HG02642 (cell line): Measurements from ENCODE around the gene IGSF11.
"Not testable (repeated sequence)": the region's sequence is repeated elsewhere in the genome, so short reads cannot be mapped to it uniquely, and the experiment has no call there.

Experiments used
- ATAC-seq: cut with Tn5 transposase; IDR thresholded peaks from one replicate; pipeline ENCODE4 v1.9.1; 2021; ENCODE audit warnings: mild to moderate bottlenecking; ENCODE audit not compliant: unreplicated experiment, poor library complexity

IGSF11 gene, protein sequence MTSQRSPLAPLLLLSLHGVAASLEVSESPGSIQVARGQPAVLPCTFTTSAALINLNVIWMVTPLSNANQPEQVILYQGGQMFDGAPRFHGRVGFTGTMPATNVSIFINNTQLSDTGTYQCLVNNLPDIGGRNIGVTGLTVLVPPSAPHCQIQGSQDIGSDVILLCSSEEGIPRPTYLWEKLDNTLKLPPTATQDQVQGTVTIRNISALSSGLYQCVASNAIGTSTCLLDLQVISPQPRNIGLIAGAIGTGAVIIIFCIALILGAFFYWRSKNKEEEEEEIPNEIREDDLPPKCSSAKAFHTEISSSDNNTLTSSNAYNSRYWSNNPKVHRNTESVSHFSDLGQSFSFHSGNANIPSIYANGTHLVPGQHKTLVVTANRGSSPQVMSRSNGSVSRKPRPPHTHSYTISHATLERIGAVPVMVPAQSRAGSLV

DNA sequence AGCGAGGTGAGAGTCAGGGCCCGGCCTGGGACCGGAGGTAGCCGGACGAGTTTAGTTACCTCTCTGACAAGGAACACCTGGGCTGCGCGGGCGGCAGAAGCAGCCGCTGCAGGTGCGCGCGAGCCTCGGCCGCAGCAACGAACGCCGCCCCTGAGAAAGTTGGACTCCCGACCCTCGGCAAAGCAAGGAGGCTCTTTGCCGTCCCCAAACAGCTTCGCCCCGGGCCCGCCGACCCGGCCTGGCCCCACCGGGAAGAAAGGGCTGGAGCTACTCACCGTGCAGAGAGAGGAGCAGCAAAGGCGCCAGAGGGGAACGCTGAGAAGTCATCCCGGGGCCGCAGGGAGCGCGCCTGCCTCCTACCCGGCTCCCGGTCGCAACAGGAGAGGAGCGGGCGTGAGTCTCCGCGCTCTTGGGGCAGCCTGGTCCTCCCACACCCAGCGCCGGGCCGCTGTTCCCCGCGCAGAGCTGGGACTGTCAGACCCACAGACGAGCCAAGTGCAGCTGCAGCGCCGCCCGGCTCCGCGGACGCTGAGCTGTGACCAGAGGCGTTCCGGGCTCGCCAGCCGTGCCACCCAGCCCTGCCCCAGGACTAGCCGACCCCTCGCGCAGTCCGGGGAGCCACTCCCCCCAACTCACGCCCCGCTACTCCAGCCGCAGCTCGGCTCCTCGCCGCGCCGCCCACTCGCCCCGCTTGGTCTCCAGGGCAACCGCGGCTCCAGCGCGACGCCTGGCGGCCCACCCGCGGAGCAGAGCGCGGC is at the start of gene IGSF11:
Gene IGSF11 (minus strand): TSS at position 591 of the 758 bp plus-strand sequence. CDS start 264 bp downstream, at position 327.
- peak; percentile 98 for ATAC-seq

DNA sequence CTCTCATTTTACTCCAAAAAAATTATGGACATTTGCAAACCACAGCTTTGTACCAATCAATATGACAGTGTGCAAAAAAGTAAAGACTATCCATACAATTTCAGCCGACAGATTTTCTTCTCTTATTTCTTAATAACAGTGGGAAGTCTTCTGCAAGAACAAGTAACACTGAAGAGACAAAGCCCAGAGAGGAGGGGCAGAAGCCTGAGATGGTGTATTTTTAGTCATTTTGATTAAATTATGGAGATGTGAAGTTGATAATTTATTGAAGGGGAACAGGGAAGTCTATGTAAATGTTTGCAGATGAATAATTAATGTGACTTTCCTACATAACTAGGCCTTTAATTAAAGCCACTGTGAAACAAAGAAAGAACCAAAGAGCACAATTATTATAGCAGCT is 45.7 kb upstream of the IGSF11 start:
- ATAC-seq: no peak

DNA sequence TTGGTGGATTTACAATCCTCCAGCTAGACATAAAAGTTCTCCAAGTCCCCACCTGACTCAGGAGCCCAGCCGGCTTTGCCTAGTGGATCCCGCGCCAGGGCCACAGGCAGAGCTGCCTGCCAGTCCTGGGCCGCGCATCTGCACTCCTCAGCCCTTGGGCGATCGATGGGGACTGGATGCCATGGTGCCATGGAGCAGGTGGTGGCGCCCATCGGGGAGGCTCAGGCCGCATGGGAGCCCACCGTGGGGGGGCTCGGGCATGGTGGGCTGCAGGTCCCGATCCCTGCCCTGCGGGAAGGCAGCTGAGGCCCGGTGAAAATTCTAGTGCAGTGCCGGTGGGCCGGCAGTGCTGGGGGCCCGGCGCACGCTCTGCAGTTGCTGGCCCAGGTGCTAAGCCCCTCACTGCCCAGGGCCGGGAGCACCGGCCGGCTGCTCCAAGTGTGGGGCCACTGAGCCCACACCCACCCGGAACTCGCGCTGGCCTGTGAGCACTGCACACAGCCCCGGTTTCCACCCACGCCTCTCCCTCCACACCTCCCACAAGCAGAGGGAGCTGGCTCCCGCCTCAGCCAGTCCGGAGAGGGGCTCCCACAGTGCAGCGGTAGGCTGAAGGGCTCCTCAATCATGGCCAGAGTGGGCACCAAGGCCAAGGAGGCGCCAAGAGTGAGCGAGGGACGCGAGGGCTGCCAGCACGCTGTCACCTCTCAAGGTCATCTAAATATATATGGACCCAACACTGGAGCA is 38.8 kb upstream of the IGSF11 start:
- ATAC-seq: no peak

DNA sequence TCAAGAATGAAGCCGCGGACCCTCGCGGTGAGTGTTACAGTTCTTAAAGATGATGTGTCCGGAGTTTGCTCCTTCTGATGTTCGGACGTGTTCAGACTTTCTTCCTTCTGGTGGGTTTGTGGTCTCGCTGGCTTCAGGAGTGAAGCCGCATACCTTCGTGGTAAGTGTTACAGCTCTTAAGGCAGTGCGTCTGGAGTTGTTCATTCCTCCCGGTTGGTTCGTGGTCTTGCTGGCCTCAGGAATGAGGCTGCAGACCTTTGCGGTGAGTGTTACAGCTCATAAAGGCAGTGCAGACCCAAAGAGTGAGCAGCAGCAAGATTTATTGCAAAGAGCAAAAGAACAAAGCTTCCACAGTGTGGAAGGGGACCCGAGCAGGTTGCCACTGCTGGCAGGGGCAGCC is 37.8 kb upstream of the IGSF11 start:
- not testable (repeated sequence) for ATAC-seq

DNA sequence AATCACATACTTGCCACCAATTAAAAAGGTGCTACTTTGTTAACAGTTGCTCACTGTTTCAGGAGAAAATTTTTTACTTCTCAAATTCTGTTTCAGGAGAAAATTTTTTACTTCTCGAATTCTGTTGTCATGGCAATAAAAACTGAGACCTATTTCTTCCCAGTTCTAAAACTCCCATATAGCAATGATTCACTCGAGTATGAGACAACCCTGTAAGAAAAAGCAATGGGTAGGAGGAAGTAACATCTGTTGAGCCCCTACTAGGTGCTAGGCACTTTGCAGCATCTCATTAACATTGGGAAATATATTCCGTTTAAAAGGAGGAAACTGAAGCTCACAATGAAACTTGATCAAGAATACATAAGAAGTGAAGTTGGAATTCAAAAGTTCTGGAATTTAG is 35.1 kb upstream of the IGSF11 start:
- no peak for ATAC-seq

DNA sequence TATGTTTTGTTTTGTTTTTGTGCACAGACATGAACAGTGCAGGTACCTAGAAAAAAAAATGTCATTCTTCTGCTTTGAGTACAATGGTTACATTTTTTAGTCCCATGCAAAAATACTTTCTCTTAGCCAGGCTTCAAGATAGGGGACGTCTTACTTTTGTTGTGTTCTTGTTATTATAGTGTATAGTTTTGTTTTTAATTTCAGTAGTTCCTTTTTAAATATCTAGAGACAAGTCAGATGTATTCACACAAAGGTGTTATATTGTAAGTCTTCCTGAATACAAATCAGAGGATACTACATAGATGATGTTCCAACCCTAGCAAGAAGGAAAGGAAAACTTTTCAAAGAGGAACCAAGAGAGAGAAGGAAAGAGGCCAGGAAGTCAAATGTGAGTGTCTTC is 28.8 kb upstream of the IGSF11 start:
- no peak for ATAC-seq

DNA sequence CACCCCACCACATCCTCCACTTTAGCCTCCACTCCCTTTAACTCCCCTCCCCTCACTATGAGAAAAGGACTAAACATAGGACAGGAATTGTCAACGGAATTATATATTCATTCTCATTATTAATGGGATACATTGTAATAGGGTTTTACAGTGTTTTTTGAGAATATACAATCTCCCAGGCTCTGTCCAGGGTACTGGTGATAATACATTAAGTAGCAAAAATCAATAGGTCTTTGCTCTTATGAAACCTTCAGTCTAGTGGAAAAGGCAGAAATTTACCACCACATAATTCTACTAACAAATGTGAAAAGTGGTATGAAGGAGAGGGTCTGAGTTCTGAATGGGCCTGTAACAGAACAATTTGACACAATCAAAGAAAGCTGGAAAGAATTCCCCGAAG is 28.2 kb upstream of the IGSF11 start:
- ATAC-seq: no peak

DNA sequence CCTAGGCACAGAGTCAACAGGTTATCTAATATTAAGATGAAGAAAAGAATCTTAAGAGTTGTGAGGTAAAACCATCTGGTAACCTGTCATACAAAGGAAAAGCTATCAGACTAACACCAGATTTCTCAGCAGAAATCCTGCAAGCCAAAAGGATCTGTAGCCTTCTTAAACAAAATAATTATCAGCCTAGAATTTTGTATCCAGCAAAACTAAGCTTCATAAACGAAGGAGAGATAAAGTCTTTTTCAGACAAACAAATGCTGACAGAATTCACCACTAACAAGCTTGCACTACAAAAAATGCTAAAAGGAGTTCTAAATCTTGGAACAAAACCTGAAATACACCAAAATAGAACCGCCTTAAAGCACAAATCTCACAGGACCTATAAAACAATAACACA is 9.9 kb upstream of the IGSF11 start:
- no peak for ATAC-seq

DNA sequence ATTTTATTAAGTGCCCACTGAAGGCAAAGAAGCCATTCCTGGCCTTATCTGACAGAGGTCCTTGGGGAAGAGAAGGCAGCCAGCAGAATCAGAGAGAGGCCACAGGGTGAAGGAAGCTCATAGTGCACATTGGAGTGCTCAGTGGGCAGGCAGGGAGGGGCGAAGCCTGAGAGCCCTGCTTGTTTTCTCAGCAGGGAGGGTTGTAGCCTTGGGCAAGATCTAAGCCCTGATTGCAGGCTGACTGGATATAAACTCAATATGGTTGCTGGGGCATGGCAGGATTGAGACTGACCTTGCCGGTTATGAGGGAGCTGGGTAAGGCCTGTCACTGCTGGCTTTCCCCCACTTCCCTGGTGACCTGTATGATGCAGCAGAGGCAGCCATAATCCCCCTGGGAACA is 7.5 kb upstream of the IGSF11 start:
- ATAC-seq: no peak

DNA sequence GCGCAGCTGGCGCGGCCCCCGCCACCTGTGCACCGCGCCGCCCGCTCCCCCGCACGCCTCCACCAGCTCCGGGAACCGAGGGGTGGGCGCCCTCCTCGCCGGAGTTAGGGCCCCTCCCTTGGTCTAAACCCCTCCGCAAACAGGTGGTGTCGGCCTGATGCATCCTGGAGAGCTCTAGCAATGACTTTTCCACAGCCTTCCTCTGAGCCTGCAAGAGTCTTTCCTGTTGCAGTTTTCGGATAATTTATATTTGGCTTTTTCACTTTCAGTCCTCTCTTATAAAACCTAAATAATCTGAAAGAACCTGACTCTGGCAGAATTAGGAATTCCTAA is 334 bp upstream of the IGSF11 start:
- ATAC-seq: no peak

DNA sequence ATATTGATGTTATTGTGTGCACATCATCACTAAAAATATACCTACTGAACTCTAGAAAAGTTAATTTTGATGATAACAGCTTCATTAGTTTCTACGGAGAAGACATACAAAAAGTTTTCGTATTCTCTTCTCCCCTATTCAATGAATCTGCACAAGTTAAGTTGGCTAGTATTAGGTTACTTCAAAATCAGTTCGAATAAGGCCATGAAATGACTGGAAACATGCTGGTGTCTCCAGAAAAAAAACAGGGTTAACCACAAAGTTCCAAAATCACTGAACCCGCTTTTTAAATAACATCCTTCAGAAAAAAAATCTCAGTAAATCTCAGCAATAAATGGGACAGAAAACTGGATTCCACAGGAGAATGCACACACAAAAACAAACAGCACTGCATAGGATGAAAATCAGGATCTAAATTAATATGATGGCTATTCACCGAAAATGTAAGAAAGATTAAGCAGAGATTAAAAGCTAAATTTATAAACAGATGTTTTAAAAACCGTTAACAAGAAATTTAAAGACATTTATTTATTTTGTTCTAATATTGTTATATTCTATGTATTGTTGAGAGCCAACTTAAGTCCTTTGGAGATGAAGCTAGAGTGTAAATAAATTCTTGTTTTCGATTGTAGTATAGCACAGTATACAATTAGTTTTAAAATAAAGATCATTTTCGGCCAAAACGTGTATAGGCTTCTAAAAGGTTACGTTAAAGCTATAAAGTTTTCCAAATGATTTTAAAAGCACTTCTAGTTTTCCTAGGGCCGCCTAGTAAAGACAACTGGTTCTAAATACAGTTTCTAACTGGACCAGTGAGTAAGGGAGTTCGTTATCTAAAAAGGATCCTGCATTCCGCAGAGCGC is 1.0 kb downstream of the IGSF11 start:
- no peak for ATAC-seq

DNA sequence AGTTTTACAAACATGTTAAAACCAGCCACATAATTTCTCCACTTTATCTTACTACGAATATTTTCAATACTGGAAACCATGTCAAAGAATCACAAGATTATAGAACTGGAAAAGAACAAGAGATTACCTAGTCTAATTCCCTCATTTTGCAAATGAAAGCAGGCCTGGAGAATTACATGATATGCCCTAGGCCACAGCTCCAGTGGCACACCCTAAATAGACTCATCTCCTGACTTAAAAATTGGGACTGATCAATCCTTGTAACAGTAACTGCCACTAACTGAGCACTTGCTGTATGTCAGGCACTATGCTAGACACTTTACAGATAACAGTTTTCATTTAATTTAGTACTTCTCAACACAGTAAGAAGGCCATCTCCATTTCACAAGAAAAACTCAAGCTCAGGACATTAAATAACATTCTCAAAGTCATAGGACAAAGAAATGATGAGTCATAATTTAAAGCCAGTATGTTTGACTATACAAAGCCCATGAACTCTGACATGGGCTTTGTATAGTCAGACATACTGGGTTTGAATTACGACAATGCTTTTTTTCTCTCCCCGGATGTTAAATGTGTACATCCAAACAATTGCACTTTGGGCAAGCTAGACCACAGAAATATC is 9.4 kb downstream of the IGSF11 start:
- ATAC-seq: no peak

DNA sequence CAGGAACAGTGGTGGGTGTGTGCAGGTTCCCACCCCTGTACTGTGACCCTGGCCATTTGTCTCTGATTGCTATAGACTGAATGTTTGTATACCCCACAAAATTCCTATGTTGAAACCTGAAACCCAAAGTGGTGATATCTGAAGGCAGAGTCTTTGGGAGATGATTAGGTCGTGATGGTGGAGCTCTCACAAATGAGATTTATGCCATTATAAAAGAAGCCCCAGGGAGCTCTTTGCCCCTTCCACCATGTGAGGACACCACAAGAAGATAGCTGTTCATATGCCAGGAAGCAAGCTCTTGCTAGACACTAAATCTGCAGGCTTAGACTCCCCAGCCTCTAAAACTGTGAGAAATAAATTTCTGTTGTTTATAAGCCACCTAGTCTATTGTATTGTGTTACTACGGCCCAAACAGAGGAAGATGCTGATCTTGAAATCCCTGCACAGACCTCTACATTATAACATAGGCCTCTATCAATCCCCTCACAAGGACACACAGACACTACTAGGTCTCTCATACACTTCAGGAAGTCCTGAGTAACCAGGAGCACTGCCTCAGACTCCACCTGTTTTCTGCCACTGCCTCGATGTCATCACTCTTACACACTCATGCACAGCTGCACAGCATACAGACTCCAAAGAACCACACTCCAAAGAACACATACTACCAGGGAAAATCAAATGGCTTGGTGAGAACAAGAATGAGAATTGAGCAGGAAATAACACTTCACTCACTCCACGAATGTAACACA is 14.7 kb downstream of the IGSF11 start:
- ATAC-seq: no peak

DNA sequence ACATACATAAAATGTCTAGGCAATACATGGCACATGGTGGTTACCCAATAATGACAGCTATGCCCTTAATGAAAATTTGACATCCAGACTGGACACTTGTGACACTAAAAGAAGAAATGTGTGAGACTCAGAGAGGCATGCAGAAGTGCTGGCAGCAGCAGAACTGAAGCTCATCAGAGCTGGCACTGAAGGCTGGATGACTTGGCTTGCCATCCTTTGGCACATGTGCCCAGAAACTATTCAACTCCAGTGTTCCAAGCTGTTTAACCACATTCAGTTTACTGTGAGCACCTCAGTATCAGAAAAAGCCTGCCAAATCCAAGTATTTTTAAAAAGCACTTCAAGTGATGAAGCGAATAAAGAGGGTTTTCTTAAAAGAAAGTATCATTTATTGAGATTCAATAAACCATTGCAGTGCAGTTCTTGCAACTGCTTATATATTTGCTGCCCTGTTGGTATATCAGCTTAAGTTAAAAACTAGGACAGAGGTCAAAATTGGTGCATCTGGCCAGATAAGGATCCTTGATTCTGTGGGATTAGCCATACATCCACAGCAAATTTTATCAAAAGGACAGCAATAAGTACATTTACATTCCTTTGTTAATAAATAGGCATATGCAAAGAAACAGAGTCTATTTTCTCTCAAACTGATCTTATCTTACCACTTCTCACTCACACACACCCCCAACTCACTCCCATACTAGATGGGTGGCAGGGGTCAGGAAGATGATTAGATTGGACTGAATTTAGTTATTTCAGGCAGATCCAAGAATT is 15.8 kb downstream of the IGSF11 start:
- ATAC-seq: no peak

DNA sequence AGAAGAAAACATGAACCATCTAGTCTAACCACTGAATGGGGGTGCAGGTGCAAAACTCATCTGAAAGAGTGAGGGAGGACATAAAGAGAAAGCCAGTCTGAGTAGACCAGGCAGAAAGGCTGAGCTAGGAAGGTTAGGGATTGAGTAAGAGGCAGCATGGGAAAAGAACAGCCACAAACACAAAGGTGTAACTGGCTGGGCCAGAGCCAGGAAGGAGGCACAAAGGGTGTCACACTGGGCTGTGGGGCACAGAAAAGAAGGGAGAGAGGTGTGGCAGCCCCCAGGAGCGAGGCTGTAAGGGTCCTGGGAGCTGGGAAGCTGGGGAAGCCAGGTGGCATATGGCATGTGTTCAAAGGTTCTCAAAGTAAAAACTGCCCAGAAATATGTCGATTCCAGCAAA is 18.7 kb downstream of the IGSF11 start:
- ATAC-seq: no peak

DNA sequence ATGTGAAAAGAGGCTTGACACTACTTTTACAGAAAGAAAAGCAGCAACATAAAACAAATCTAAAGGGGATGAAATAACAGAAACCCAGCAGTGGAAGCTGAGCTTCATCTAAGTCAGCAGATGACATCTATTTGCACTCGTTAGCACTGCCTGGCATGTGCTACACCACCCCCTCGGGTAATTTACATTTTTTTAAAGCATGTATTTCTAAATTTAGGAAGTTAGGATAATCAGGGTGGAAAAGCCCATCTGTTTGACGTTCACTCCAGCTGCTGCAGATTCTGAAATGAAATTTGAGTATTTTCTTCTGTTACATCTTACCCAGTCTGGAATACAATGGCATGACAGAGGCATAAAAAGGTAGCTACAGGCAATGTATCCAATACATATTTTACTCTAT is 20.7 kb downstream of the IGSF11 start:
- ATAC-seq: no peak

DNA sequence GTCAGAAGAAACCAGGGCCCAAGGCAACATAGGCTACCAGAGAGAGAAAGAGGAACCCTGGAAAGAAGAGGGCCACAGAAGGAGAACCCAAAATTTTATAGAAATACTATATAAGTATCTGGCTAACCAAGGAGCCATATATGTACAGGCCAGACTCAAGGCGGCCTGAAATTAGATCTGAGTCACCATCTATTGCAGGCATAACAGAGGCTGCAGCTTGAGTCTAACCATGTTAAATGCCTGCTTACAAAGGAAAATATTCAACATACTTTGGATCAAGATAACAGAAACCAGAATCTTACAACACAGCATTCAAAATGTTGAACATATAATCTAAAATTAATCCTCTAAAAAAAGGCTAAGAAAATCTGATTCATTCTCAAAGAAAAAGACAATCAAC is 23.1 kb downstream of the IGSF11 start:
- ATAC-seq: no peak

DNA sequence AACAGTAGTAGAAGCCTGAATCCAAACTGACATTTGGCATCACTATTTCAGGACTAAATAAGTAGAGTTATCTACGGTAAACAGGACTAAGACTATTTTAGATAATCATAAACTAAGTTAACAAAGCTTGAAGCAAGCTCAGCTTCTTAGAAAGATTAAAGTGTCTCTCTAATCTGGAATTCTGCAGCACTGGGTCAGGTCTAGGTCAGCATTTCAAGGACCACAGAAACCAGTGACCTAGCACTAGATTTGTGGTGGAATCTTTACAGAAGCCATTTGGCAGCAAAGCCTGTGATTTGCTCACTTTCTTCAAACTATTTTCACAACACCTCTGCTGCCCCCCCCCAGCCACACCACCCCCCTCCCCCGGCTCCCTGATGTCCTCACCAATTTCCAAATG is 37.5 kb downstream of the IGSF11 start:
- no peak for ATAC-seq
